Trophoblast cell (in vitro differentiated cells and primary cell): ENCODE data around the gene FOXQ1.

Experiments
- DNase-seq, 2 donors: peaks; one replicate each; pipeline ENCODE4 v3.0.0-alpha.2; 2016
- H2AFZ ChIP-seq: 2 replicates; pipeline ENCODE4 v1.6.1; 2013; ENCODE audit warnings: low read length, moderate library complexity, mild to moderate bottlenecking; ENCODE audit not compliant: insufficient read depth, poor library complexity
- H2AK5ac ChIP-seq: 2 replicates; pipeline ENCODE4 v1.6.1; 2013; ENCODE audit warnings: mild to moderate bottlenecking, low read length
- H2BK120ac ChIP-seq: 2 replicates; pipeline ENCODE4 v1.6.1; 2013; ENCODE audit warnings: low read length, mild to moderate bottlenecking, moderate library complexity; ENCODE audit not compliant: insufficient read depth, poor library complexity
- H2BK12ac ChIP-seq: 2 replicates; pipeline ENCODE4 v1.6.1; 2013; ENCODE audit warnings: mild to moderate bottlenecking, low read length, moderate library complexity
- H2BK5ac ChIP-seq: 2 replicates; pipeline ENCODE4 v1.6.1; 2013; ENCODE audit warnings: low read length, low read depth, moderate library complexity, mild to moderate bottlenecking; ENCODE audit not compliant: poor library complexity
- H3K14ac ChIP-seq: 2 replicates; pipeline ENCODE4 v1.6.1; 2013; ENCODE audit warnings: mild to moderate bottlenecking, low read length
- H3K18ac ChIP-seq: 2 replicates; pipeline ENCODE4 v1.6.1; 2013; ENCODE audit warnings: mild to moderate bottlenecking, low read length
- H3K23ac ChIP-seq: 2 replicates; pipeline ENCODE4 v1.6.1; 2013; ENCODE audit warnings: low read length
- H3K27ac ChIP-seq: 2 replicates; pipeline ENCODE4 v1.5.1; 2013; ENCODE audit warnings: low read depth, mild to moderate bottlenecking, inconsistent platforms, low read length, moderate library complexity
- H3K27me3 ChIP-seq: 2 replicates; pipeline ENCODE4 v1.6.1; 2013; ENCODE audit warnings: inconsistent platforms, mild to moderate bottlenecking, low read length, moderate library complexity; ENCODE audit not compliant: insufficient read depth
- H3K36me3 ChIP-seq, 2 experiments: 1 replicate in 1 of 2; 2 replicates in 1 of 2; pipeline ENCODE4 v1.6.1; 2013; ENCODE audit warnings: low read length in 2 of 2, mild to moderate bottlenecking in 2 of 2, moderate library complexity in 1 of 2; ENCODE audit not compliant: insufficient read depth in 2 of 2, control insufficient read depth in 1 of 2
- H3K4ac ChIP-seq: 2 replicates; pipeline ENCODE4 v1.6.1; 2013; ENCODE audit warnings: low read depth, mild to moderate bottlenecking, low read length, moderate library complexity
- H3K4me1 ChIP-seq, 2 experiments: 1 replicate in 1 of 2; 2 replicates in 1 of 2; pipeline ENCODE4 v1.6.1; 2013; ENCODE audit warnings: low read length in 2 of 2, mild to moderate bottlenecking in 2 of 2, moderate library complexity in 1 of 2; ENCODE audit not compliant: insufficient read depth in 2 of 2, control insufficient read depth in 1 of 2
- H3K4me2 ChIP-seq: 2 replicates; pipeline ENCODE4 v1.6.1; 2013; ENCODE audit warnings: inconsistent platforms, mild to moderate bottlenecking, low read length, moderate library complexity
- H3K4me3 ChIP-seq: 2 replicates; pipeline ENCODE4 v1.5.1; 2013; ENCODE audit warnings: mild to moderate bottlenecking, low read depth, low read length, inconsistent platforms
- H3K79me1 ChIP-seq: one replicate; pipeline ENCODE4 v1.6.1; 2013; ENCODE audit warnings: low read length
- H3K79me2 ChIP-seq: 2 replicates; pipeline ENCODE4 v1.6.1; 2013; ENCODE audit warnings: low read length, mild to moderate bottlenecking; ENCODE audit not compliant: control insufficient read depth, insufficient read depth, poor library complexity
- H3K9ac ChIP-seq: 2 replicates; pipeline ENCODE4 v1.6.1; 2013; ENCODE audit warnings: mild to moderate bottlenecking, low read length
- H3K9me3 ChIP-seq: 2 replicates; pipeline ENCODE4 v1.6.1; 2013; ENCODE audit warnings: low read depth, mild to moderate bottlenecking, control low read depth, inconsistent platforms, low read length; ENCODE audit not compliant: insufficient read depth
- H4K12ac ChIP-seq: 2 replicates; pipeline ENCODE4 v1.6.1; 2013; ENCODE audit warnings: low read depth, mild to moderate bottlenecking, low read length, moderate library complexity
- H4K8ac ChIP-seq: 2 replicates; pipeline ENCODE4 v1.6.1; 2013; ENCODE audit warnings: low read depth, mild to moderate bottlenecking, low read length, moderate library complexity
- H4K91ac ChIP-seq: one replicate; pipeline ENCODE4 v1.6.1; 2013; ENCODE audit warnings: low read depth, mild to moderate bottlenecking, low read length, moderate library complexity
- WGBS: extraction: QIAGEN DNeasy Blood & Tissue Kit; methylation state at CpG from one replicate; pipeline ENCODE4 v1.1.7; 2013; ENCODE audit warnings: missing lambda C conversion rate; ENCODE audit not compliant: insufficient read length, insufficient coverage; ENCODE audit errors: extremely low coverage; 5-methylcytosine and 5-hydroxymethylcytosine counted together

Gene FOXQ1

DNA sequence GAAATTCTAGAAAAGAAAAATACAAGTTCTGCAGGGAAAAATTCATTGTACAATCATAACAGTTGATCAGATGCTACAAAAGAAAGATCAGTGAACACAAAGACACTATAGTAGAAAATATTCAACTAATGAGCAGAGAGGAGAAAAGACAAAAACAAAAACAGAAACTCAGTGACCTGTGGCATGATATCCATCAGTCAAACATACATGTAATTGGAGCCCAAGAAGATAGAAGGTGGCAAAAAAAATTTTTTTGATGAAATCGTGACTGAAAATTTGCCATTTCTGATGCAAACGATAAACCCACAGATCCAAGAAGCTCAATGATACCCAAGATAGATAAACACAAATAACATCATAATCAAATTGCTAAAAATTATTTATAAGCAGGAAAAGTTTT is 13.1 kb upstream of the FOXQ1 start:
- no peaks in the 10 kb centered on the region for H3K9me3 ChIP-seq
- no peak overlapping the region for H2AFZ ChIP-seq
- H3K14ac ChIP-seq = no peak overlapping the region
- H3K36me3 ChIP-seq = no peaks in the 10 kb centered on the region
- H2BK12ac ChIP-seq = no peak overlapping the region
- no peak for DNase-seq
- H2BK5ac ChIP-seq = no peak overlapping the region
- no peak overlapping the region for H2AK5ac ChIP-seq
- no peak overlapping the region for H3K27ac ChIP-seq
- no peaks in the 10 kb centered on the region for H3K79me2 ChIP-seq
- no peak overlapping the region for H3K23ac ChIP-seq
- no peak overlapping the region for H4K91ac ChIP-seq
- no peak overlapping the region for H3K4me2 ChIP-seq
- no peak overlapping the region for H3K18ac ChIP-seq
- H3K27me3 ChIP-seq = no peaks in the 10 kb centered on the region
- no peak overlapping the region for H4K8ac ChIP-seq
- no CpG with 5 or more reads among the region's 2 CpGs for WGBS
- H3K4me1 ChIP-seq = no peaks in the 10 kb centered on the region
- no peaks in the 10 kb centered on the region for H3K79me1 ChIP-seq
- H3K9ac ChIP-seq = no peak overlapping the region
- H3K4me3 ChIP-seq = no peak overlapping the region
- no peak overlapping the region for H3K4ac ChIP-seq
- H4K12ac ChIP-seq = no peak overlapping the region
- no peak overlapping the region for H2BK120ac ChIP-seq

DNA sequence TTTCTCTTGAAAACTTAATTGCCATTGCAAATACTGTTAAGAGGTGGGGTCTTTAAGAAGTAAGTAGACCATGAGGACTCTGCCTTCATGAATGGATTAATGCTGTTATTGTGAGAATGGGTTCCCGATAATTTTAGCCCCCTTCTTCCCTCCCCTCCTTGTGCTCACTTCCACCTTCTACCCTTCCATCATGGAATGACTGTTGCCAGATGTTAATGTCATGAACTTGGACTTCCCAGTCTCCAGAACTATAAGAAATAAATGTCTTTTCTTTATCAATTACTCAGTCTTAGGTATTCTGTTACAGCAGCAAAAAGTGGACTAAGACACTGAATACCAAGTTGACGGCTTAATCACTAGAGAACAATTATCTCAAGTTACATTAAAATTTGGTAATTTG is 5.8 kb upstream of the FOXQ1 start:
- Histone ChIP-seq H3K14ac (no peak overlapping the region), H3K4me2 (no peak overlapping the region), H4K12ac (no peak overlapping the region), H3K36me3 (no peaks in the 10 kb centered on the region), H2BK12ac (no peak overlapping the region), H4K8ac (no peak overlapping the region), H3K27me3 (peaks cover 22% of the 10 kb centered on the region), H3K4me1 (peaks cover 4 to 6% of the 10 kb centered on the region in 2 experiments), H3K23ac (no peak overlapping the region), H2BK120ac (no peak overlapping the region), H2BK5ac (no peak overlapping the region), H4K91ac (no peak overlapping the region), H3K9ac (no peak overlapping the region), H2AK5ac (no peak overlapping the region), H3K4ac (no peak overlapping the region), H3K18ac (no peak overlapping the region), H3K4me3 (no peak overlapping the region), H3K27ac (no peak overlapping the region), H3K9me3 (no peaks in the 10 kb centered on the region), H3K79me1 (no peaks in the 10 kb centered on the region), H2AFZ (no peak overlapping the region), H3K79me2 (no peaks in the 10 kb centered on the region)
- WGBS = no CpG with 5 or more reads among the region's 2 CpGs
- DNase-seq = no peak

GRCh38 chr6:1309366-1309765 is 2.5 kb upstream of the FOXQ1 start:
- H3K79me2 ChIP-seq = no peaks in the 10 kb centered on the region
- no CpG with 5 or more reads among the region's 6 CpGs for WGBS

GRCh38 chr6:1310628-1311399 is 1.1 kb upstream of the FOXQ1 start:
- H2BK5ac ChIP-seq = no peak overlapping the region
- H2AFZ ChIP-seq = no peak overlapping the region
- H3K4ac ChIP-seq = no peak overlapping the region
- no peaks in the 10 kb centered on the region for H3K36me3 ChIP-seq
- WGBS = no CpG with 5 or more reads among the region's 43 CpGs
- no peaks in the 10 kb centered on the region for H3K9me3 ChIP-seq
- H3K4me1 ChIP-seq = peaks cover 18 to 19% of the 10 kb centered on the region in 2 experiments
- no peak overlapping the region for H2BK120ac ChIP-seq
- no peak overlapping the region for H3K9ac ChIP-seq
- H3K23ac ChIP-seq = no peak overlapping the region
- peak overlapping the region; percentile 72 for H3K4me2 ChIP-seq
- H2BK12ac ChIP-seq = no peak overlapping the region
- DNase-seq = peak; percentile 58 to 68
- H3K79me2 ChIP-seq = no peaks in the 10 kb centered on the region
- no peak overlapping the region for H3K18ac ChIP-seq
- H3K27ac ChIP-seq = no peak overlapping the region
- no peak overlapping the region for H2AK5ac ChIP-seq
- H3K4me3 ChIP-seq = peak overlapping the region; percentile 8
- H3K14ac ChIP-seq = no peak overlapping the region
- H4K12ac ChIP-seq = no peak overlapping the region
- no peaks in the 10 kb centered on the region for H3K79me1 ChIP-seq
- H3K27me3 ChIP-seq = peaks cover 61% of the 10 kb centered on the region
- no peak overlapping the region for H4K91ac ChIP-seq
- no peak overlapping the region for H4K8ac ChIP-seq

More at GRCh38 chr6:1309366-1309765, 2.5 kb upstream of the FOXQ1 start:
- Histone ChIP-seq H2BK12ac (no peak overlapping the region), H3K27ac (no peak overlapping the region), H2AK5ac (no peak overlapping the region), H3K23ac (no peak overlapping the region), H3K9me3 (no peaks in the 10 kb centered on the region), H3K9ac (no peak overlapping the region), H2AFZ (no peak overlapping the region), H2BK5ac (no peak overlapping the region), H3K27me3 (peaks cover 52% of the 10 kb centered on the region), H3K36me3 (no peaks in the 10 kb centered on the region), H4K91ac (no peak overlapping the region), H3K79me1 (no peaks in the 10 kb centered on the region), H3K4ac (no peak overlapping the region), H3K14ac (no peak overlapping the region), H2BK120ac (no peak overlapping the region), H3K4me1 (peaks cover 18 to 19% of the 10 kb centered on the region in 2 experiments), H4K12ac (no peak overlapping the region), H3K4me3 (no peak overlapping the region), H3K18ac (no peak overlapping the region), H3K4me2 (no peak overlapping the region), H4K8ac (no peak overlapping the region)
- DNase-seq = no peak
